GM23338 (cell line): ENCODE data around the gene QRICH2.
"Not testable (repeated sequence)": the region's sequence is repeated elsewhere in the genome, so short reads cannot be mapped to it uniquely, and the experiment has no call there.

Experiments used
- CREB1 ChIP-seq: fragments of 250-450 bp; sonication (Bioruptor Pico); IDR thresholded peaks from 2 replicates; pipeline ENCODE4 v1.5.0; 2020; ENCODE audit warnings: low read depth, mild to moderate bottlenecking, moderate library complexity
- CTCF ChIP-seq, 2 experiments: fragments of 200-600 bp in 1 of 2; sonication (generic) in 1 of 2; conservative IDR thresholded peaks; 2 replicates each; pipeline versions ENCODE4 v1.5.1 to v1.6.1; 2016 to 2017; ENCODE audit warnings: antibody characterized with exemption in 2 of 2, low read depth in 2 of 2, mild to moderate bottlenecking in 2 of 2, moderate library complexity in 1 of 2
- EZH2 ChIP-seq: fragments of 200-600 bp; sonication (generic); IDR thresholded peaks from one replicate; pipeline ENCODE4 v1.8.0; 2017; ENCODE audit warnings: antibody characterized with exemption, mild to moderate bottlenecking, low read depth; ENCODE audit not compliant: unreplicated experiment
- EZH2phosphoT487 ChIP-seq: fragments of 200-600 bp; sonication (generic); IDR thresholded peaks from one replicate; pipeline ENCODE4 v1.8.1; 2018; ENCODE audit warnings: antibody characterized with exemption; ENCODE audit not compliant: unreplicated experiment
- NANOG ChIP-seq: IDR thresholded peaks from 2 replicates; pipeline ENCODE4 v1.6.1; 2016; ENCODE audit warnings: antibody characterized with exemption, borderline replicate concordance
- POLR2AphosphoS5 ChIP-seq: IDR thresholded peaks from 2 replicates; pipeline ENCODE4 v1.6.1; 2016; ENCODE audit warnings: antibody characterized with exemption, low read depth
- REST ChIP-seq: IDR thresholded peaks from one replicate; pipeline ENCODE4 v1.6.1; 2018; ENCODE audit warnings: antibody characterized with exemption; ENCODE audit not compliant: unreplicated experiment
- STAT1 ChIP-seq: IDR thresholded peaks from one replicate; pipeline ENCODE4 v1.6.1; 2016; ENCODE audit warnings: antibody characterized with exemption; ENCODE audit not compliant: unreplicated experiment
- ZNF331 ChIP-seq: fragments of 250-450 bp; sonication (Bioruptor Pico); IDR thresholded peaks from 2 replicates; pipeline ENCODE4 v1.5.0; 2020; ENCODE audit warnings: low read depth, mild to moderate bottlenecking, moderate library complexity

GRCh38 chr17:76256430-76257050 is 51.5 kb downstream of the QRICH2 start:
- not testable (repeated sequence) for TF ChIP-seq CTCF (conservative IDR thresholded peaks at IDR 0.05; ENCODE audit: low read depth in 2 of 2); POLR2AphosphoS5; EZH2phosphoT487; EZH2; ZNF331 (CRISPR knock-in tag); REST; NANOG; STAT1; CREB1 (CRISPR knock-in tag)
